Stomach (tissue), 4 donors: ENCODE measurements around the gene OR7C2.

Source experiments
- CTCF ChIP-seq, 7 experiments: fragments of 450-650 bp in 4 of 7; fragments of 200-600 bp in 3 of 7; sonication (generic) in 3 of 7; IDR thresholded peaks; one replicate each; pipeline ENCODE4 v1.5.1; 2016 to 2019; ENCODE audit warnings: antibody characterized with exemption in 7 of 7, control low read depth in 2 of 7, mild to moderate bottlenecking in 1 of 7
- POLR2A ChIP-seq, 4 donors: fragments of 450-650 bp; IDR thresholded peaks; one replicate each; pipeline ENCODE4 v1.6.1; 2016; ENCODE audit warnings: antibody characterized with exemption in 4 of 4, control low read depth in 2 of 4, mild to moderate bottlenecking in 1 of 4, moderate library complexity in 1 of 4

GRCh38 chr19:14906711-14907110, 34.6 kb upstream of the OR7C2 start:
- TF ChIP-seq CTCF (IDR thresholded peaks at IDR 0.05) = no peak
- TF ChIP-seq POLR2A (IDR thresholded peaks at IDR 0.05) = no peak
